Activated CD8-positive, alpha-beta memory T cell treated with anti-CD3 and anti-CD28 coated beads, Interleukin-2, amount 50 U/mL, for 4 hours (primary cell): Measurements from ENCODE around the gene FTH1.
"Not testable (repeated sequence)": the region's sequence is repeated elsewhere in the genome, so short reads cannot be mapped to it uniquely, and the experiment has no call there.

Source experiments
- DNase-seq: peaks from one replicate; pipeline ENCODE4 v3.0.0-alpha.2; 2020

Gene FTH1

DNA sequence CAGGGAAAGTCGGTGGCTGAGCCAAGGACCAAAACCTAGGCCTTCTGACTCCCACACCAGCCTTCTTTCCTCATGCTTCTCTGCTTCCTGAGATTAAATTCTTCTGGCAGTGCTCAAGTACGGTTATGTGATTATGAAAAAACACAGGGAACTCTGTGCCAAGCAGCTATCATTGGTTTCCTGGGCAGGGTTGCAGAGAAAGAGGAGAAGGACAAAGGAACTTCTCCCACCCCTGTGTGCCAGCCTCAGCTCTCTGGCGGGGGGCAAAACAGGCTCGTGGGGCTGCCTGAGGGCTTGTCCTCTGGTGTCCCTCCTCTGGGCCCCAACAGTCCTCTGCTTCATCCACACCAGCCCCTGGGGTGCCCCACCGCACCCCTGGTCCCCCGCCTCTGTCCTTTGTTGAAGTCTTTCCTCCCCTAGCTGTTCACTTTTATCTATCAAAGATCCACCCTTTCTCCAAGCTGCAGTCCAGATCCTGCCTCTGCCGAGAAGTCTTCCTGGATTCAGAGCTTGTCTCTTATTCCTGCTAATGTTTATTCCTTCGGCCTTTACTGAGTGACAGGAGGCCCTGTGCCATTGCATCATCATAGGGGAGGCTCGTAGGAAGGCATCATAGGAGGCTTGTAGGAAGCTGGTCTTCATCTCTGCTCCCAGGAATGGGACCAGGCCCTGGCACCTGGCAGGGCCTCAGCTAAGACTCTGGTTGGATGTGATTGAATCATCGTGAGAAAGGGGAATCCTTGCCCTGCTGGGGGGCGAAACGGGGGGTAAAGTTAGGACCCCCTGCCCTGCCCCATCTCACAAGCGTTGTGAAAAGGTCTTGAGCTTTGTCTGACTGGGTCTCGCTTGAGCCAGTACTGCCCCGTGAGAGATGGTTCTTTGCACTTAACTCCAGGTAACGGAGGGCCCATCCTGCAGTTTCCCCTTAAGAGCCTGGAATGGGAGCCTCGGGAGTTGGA lies 11.5 kb upstream of the FTH1 start:
- no peak for DNase-seq

DNA sequence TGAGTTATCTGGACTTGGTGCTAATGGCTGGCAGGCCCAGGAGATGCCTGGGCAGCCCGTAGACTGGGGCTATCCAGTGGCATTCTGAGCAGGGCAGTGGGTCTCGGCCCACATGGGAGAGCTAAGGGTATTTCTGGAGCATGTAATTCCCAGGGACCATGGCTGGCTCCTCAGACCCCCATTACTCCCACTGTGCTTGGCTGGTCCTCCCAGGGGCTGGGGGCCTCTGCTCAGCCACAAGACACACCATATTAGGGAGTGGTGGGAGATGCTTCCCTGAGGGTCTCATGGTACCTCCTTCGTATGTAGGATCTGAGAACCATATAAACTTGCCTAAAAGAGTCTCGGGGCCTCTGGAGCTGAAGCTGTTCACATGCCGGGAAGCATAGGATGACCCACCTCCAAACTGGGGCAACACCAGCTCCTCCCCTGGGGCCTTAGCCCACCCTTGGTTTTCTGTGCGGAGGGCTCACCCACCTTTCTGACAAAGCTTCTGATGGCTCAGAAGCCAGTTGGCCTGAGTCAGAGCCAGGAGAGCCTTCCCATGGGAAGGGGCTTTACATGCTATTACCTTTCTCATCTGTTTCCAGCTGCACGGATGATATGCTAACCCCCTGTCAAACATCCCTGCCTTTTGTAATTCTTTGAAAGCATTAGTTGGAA lies 9.5 kb upstream of the FTH1 start:
- no peak for DNase-seq

DNA sequence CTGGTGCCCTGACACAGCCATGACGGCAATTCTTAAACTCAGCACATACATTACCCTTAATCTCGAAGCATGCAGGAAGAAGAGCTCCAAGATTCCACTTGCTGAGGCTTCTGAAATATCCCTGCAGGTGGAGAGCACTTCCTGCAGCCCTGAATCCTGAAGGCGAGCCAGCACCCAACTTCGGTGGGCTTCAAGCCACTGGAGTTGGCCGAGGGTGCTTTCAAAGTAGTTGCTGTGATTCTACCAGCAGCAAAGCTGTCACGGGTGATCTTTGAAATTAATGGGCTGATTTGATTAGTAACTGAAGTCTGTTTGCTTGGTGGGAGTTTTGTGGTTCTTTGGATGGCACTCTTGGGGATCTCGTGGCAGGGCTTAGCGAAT lies 9.0 kb upstream of the FTH1 start:
- DNase-seq = no peak

DNA sequence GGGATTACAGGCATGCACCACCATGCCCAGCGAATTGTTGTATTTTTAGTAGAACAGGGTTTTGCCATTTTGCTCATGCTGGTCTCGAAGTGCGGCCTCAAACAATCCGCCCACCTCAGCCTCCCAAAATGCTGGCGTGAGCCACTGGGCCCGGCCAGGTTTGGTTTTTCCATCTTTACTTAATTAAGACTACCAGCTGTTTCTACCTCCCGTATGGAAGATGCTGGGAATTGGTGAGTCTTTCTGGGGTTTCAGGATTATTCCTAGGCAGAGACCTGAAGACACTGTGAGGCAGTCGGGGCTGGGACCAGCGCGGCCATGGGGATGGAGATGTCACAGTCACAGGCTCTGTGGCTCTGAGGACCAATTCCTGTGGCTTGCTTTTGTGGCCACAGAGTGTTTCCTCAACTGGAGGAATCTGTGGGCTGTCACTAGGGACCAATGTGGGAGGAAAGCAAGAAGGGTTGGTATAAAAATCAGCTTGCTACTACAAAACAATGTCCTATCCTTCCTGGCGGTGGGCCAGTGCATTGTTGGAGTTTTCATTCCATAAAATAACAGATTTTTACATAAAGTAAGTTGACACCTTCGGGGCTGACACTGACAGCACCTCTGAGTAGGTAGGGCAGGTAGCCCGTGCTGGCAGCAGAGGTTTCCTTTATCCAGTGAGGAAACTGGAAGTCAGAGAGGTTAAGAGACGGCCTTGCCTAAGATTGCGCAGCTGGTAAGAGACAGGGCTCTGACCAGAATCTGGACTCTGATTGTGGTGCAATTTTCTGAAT lies 8.4 kb upstream of the FTH1 start:
- no peak for DNase-seq

DNA sequence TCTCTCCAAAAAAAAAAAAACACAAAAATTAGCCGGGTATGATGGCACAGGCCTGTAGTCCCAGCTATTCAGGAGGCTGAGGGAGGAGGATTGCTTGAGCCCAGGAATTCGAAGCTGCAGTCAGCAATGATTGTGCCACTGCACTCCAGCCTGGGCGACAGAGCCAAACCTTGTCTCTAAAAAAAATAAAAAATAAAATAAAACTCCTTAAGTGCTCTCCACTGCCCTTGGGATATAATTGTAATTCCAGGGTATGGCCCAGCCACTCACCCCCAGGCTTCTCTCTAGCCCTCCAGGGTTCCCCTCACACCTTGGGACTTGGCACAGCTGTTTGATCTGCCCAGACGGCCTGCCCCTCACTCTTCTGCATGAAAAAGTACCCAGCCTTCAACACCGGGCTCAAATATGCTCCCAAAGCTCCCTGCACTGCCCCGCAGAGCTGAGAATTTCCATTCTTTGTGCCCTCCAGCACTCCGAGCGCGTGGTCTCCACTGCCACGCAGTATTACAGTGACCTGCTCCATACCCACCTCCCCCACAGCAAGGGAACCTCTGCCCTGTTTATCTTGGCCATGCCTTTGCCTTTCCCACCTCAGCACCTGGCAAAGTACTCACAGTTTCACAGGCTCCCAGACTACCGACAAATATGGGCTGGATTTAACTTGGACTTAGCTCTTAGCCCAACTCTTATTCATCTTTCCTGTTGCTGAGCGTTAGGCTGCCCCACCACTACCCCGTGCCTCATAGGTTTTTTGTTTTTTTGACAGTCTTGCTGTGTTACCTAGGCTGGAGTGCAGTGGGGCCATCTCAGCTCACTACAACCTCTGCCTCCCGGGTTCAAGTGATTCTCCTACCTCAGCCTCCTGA lies 7.6 kb upstream of the FTH1 start:
- DNase-seq = no peak

DNA sequence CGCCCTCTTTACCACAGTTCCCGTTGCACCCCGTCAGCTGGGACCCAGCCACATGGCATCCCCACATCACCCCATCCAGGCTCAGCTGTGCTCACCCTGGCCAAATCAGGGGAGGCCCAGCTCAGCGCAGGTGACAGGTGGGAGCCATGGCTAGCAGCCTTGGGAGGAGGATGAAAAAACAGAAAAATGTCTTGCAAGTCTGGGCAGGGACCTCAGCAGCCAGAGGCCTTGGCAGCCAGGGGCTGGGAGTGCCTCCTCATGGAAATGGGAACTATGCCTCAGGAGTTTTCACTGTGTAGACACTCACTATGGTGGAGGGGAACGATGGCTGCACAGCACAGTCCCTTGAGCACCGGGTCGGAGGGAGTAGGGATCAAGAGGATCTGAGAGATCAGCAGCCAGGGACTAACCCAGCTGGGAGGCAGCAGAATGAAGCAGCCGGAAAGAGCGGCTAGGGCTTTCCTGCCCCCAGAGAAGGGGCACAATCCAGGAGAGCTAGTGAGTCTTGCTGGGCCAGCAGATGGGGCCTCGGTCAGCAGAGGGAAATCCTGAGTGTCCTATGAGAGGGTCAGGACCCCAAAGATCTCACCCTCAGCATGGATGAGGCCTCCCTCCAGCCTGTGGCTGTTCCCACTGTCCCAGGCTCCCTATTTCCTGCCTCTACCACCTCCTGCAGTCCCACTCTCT lies 6.2 kb upstream of the FTH1 start:
- DNase-seq = no peak

DNA sequence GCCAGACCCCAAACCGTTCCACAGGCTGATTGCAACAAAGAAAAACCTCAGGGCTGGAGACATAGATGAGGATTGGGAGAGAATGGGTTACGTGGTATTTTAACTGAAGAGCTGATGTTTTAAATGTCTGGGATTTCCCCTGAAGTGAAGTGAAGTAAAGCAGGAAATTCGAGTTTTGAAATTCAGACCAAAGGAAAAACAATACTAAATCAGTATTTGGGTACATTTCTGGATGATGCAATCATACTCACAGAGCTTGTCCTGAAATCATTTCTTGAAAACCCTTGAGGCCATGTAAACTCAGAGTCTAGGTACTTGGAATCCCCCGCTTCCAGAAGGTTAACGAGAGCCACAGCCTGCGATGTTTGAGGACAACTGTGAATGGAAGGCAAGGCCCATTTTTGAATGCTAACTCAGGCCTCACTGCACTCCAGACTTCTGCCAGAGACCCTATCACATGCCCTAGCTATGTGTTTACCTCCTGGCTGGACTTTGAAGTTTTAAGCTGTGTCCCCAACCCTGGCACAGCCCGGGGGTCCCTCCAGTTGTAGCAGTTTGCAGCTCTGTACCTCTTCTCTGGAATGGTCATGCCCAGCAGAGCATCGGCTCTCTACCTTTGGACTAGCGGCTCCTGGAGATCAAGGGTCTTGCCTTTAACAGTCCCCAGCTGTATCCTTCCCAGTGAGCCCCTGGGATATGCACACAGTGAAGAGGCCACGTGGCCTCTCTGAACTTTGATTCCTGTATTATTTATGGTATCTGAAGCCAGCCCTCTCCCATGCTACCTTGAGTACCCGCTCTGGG lies 5.4 kb upstream of the FTH1 start:
- no peak for DNase-seq

DNA sequence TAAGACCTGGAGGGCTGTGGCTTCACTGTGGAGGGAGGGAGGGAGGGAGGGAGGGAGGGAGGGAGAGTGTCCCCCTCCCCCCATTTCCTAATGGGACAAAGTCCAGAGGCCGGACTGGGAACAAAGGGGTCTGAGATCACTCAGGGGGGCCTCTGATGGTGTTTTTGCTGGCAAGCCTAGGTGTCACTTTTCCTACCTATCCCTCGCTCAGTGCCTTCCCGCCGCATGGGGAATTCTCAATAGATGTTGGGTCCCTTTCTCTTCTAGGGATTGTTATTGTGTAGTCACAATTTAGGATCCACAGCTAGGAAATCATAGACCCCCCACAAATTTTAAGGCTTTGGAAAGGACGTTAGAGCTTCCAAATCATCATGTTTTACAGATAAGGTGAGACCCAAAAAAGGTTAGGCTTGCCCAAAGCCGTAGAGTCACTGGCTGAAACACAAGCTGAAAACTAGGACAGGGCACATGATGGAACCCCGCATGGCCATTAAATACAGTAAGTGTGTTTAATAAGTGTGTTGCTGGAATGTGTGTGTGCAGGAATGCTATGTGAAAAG lies 4.8 kb upstream of the FTH1 start:
- no peak for DNase-seq

DNA sequence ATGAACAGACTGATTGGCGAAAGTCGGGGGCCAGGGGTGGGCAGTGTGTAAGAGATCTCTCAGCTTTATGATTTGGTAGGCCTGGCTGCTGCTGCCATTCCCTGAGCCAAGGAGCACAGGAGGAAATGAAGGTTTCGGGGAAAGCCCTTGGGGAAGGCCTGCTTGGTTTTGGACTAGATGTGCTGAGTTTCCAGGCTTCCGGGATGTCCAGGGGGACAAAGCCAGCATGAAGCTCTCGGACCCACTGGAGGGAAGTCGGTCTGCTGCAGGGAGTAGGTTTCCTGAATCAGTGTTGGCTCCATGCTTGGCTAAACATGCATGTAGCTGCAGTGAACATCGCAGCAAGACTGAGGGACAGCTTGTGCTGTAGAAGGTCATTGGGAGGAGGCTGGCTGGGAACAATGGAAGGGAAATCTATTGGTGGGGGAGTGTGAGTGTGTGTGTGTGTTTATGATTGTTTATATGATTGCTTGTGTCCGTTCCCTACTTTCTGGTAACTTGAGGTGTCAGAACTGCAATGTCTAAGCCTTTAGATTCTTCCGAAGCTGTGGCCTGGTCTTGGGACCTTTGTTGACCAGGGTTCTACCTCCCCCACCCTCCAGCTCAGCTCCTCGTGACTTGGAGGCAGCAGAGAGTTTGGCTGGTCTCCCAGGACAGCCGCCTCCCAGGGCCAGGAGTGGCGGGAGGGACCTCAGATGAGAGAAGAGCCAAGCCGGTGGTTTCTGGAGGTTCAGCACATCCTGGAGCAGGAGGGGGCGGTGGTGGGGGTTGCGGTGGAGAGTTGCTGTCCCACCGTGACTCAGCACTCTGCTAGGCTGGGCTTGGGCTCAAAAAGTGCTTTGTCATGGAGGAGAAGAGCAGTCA lies 4.0 kb upstream of the FTH1 start:
- DNase-seq = peak; percentile 32

DNA sequence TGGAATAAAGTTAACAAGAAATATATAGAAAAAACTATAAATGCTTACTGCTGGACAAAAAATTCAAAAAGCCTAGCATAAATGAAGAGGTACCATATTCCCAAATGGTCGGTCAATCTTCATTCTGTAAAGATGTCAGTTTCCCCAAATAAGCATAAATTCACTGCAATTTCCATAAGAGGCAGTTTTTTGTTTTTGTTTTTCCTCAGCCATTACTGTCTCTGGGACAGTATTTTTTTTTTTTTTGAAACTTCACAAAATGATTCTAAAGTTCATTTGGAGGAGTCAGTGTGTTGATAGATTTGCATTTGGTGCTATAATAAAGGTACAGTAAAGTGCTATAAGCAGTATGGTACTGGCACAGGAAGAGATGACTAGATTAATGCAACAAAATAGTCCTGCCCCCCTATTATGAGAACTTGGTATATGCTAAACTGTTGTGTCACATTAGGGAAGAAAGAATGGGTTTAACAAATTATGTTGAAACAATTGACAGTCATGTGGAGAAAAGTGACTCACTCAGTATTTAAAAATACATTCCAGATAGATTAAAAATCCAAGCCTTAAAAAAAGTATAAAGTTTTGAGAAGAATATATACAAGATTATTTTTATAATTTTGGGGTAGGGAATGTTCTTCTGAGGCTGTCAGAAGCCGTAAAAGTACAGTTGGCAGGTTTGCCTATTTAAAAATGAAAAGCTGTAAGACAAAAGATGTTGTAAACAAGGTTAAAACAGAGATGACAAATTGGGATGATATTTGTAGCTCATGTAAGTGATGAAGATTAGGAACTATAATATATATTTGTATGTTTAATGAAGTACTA lies 2.6 kb upstream of the FTH1 start:
- DNase-seq = no peak

DNA sequence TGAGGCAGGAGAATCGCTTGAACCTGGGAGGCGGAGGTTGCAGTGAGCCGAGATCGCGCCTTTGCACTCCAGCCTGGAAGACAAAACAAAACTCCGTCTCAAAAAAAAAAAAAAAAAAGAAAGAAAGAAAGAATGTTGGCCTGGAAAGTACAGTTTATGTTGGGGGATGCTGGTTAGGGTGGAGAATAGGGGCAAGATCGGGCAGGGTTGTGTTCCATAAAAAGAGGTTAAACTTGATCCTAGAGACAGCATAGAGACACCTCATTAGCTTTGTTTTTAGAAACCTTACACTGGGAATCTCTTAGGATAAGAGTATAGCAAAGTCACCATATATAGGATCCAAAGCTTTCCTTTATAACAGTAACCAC lies 1.9 kb upstream of the FTH1 start:
- DNase-seq = no peak

DNA sequence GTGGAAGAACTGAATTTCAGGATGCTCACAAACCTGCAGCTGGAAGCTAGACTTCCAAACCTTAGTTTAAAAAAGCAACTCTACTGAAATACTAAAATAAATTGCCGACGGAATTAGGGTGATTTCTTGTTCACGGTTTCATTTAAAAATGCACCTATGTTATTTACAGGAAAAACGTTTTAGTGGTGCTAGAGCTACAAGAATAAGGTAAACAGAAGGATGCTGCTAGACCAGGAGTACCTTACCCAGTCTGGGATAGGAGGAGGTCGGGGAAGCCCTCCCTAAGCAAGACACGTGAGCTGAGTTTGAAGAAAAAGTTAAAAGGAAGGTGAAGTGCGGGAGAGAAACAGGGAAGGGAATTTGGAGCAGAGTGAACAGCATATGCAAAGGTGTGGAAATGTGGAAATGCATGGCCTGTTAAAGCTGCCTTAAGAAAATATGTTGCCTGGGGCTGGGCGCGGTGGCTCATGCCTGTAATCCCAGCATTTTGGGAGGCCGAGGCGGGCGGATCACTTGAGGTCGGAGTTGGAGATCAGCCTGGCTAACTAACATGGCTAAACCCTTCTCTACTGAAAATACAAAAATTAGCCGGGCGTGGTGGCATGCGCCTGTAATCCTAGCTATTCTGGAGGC lies 1.4 kb upstream of the FTH1 start:
- DNase-seq = no peak

DNA sequence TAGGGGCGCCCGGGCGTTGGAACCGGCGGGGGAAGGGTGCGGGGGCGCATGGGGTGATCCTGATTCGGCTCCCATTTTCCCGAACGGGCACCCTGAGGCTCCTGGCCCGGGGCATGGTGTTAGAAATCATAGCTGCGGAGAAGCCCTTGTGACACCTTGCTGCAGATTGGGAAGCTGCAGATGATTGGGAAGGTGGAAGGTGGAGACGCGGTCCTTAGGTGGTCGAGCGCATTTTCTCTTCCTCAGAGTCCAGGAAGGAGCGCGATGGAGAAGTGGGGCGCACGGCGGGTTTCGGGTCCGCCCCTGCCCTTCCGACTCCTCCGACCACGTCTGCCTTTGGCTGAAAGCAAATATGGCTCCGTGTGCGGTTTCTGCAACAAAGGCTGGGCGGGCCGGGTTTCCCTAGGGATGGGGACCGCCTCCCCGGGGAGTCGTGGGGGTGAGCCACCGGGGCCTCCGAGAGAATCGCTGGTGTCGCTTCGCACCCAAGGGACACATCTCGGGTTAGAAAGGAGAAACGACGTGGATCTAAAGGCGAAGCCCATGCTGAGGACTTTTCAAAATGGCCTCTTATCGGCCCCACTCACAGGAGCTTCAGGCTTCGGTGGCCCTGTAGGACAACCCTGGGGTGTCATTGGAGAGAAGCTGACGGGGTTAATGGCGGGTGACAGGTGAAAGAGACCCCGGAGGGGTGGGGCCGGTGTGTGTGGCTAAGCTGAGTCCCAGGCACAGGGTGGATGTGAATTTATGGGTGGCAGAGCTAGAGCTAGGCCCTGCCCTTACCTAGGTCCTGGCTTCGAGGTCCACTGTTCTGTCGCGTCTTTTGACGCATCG lies 707 bp upstream of the FTH1 start:
- DNase-seq = no peak

DNA sequence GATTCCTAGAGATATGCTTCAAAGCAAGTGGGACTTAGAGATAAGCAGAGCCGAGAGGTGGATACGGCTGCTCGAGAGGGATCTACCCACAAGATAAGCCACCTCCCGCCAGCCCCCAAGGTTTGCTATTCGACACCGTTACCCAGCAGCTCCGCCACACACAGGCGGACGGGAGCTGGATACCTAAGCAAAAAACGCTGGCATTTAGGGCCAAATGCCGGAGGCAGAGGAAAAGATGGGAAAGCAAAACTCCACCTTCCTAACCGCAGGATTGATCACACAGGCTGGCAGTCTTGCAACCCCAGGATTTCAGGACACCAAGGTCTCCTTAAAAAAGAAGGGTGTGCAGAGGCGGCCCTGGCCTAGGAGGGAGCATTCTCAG lies 709 bp downstream of the FTH1 start:
- no peak for DNase-seq

DNA sequence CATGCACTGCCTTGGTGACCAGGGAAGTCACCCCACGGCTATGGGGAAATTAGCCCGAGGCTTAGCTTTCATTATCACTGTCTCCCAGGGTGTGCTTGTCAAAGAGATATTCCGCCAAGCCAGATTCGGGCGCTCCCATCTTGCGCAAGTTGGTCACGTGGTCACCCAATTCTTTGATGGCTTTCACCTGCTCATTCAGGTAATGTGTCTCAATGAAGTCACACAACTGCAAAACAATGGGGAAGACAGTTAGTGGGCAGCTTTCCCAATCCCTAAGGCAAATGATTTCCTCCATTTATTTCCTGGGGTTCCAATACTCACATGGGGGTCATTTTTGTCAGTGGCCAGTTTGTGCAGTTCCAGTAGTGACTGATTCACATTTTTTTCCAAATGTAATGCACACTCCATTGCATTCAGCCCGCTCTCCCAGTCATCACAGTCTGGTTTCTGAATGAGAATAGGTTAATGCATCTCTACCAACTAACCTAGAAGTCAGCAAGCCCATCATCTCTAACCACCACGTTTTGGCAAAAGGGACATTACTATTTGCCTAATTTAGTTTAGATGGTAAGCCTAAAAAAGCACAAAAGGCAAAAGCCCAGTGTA lies 2.7 kb downstream of the FTH1 start:
- not testable (repeated sequence) for DNase-seq

DNA sequence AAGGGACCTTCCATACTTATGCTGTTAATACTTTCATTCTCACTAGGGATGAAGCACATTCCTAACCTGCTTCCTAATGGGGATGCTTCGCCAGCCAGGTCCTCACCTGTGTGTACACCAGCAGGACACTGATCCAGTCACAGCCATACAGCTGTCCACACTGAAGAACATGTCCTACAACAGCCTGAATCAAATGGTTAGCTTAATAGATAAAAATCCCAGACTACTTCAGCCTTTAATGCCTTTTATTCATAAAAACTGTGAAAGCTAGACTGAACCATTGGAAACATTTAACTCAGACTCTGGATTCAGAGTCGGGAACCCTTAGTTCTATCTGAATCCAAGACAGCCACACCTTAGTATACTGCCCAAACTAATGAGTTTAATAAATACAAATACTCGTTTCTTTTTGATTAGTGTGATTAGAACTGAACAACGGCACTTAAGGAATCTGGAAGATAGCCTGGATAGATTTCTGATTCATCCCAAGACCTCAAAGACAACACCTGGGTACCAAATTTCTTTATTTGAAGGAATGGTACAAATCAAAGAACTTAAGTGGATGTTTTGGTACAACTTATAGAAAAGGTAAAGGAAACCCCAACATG lies 3.3 kb downstream of the FTH1 start:
- DNase-seq = no peak
